CD4-positive, alpha-beta T cell treated with Interferon alpha-2 for 1 hour (primary cell): ENCODE measurements around the gene RASIP1.

Source experiments
- DNase-seq, 2 donors: peaks; one replicate each; pipeline ENCODE4 v3.0.0-alpha.2; 2020 to 2022

The RASIP1 gene

DNA sequence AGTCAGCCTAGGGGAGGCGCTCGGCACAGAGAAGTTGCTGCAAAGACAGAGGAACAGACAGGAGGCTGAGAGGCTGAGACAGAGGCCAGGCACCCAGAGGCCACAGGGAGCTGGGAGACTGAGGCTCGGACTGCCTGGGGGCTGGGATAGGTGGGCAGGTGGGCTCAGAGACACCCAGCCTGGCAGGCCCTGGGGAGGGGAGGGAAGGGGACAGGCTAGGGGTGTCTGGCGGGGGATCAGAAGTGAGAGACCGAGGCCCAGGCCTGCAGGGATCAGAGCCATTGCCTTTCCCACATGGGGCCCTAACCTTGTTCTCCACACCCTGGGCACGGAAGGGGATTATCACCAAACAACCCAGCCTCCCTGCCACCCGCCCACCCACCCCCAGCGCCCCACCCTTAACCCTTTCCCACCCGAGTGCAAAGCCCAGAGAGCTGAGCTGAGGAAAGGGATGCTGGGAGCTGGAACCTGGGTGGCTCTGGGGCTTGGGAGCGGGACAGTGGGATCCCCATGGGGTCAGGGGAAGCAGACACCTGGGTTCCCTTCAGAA, 68.9 kb downstream of the RASIP1 start:
- DNase-seq = no peak

DNA sequence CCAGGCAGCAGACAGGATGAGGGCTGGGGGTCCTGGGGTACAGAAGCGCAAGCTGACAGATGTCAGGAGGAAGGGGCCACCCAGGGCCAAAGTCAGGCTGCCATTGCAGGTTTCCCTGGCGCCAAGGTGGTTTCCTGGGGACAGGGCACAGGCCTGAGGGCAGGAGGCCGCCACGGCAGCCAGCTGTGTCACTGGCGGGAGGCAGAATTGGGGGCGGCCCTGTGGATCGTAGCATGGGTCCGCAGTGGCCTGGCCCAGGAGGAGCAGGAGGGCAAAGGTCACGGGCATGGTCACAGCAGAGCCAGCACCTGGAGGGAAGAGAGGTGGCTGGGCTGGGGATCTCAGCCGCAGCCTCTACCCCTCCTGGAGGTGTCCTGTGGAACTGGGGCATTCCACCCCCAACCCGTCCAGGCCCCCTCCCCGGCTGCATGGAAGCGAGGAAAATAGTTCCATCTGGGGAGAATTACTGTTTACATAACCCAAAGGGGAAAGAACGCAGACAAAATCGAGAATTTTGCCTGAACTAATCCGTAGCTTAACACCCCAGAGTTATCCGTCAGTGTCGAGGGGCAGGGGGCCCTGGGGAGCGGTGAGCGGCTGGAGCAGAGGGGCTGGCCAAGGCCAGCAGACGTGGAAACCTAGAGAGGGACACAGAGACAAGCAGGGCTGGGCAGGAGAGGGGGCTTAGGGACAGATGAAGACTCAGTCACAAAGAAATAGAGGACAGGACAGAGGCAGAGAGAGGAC, 69.5 kb downstream of the RASIP1 start:
- no peak for DNase-seq
